Pancreas (tissue), 10 donors: Measurements from ENCODE around the gene HOXA2. TPM values are rescaled to one million over a fixed set of nuclear protein-coding genes. Genes with fewer than 3 reads are reported as not detected.

Source experiments
- ATAC-seq, 4 donors: fragments of 200-7000 bp; cut with Tn5 transposase; one replicate each; pipeline versions ENCODE4 v1.8.0 to v1.9.1; 2020; ENCODE audit warnings: mild to moderate bottlenecking in 4 of 4, moderate library complexity in 4 of 4
- DNase-seq, 6 donors: peaks; one replicate each; pipeline ENCODE4 v3.0.0-alpha.2; 2020
- FAIRE-seq: peaks from 2 replicates; lab custom pipeline; 2012; peaks lifted over from hg19 to GRCh38; lab: Jason Lieb, UNC
- H3K27ac ChIP-seq, 4 donors: fragments of 200-600 bp; sonication (generic); 1 replicate in 3 of 4; 2 replicates in 1 of 4; pipeline versions ENCODE4 v1.5.0 to v1.8.0; 2020
- H3K27me3 ChIP-seq, 4 donors: fragments of 200-600 bp; one replicate each; pipeline ENCODE4 v1.8.0; 2021
- H3K36me3 ChIP-seq, 3 donors: fragments of 200-600 bp; sonication (generic) in 1 of 3; one replicate each; pipeline versions ENCODE4 v1.5.0 to v1.8.0; 2020 to 2021
- H3K4me1 ChIP-seq, 3 donors: fragments of 200-600 bp; one replicate each; pipeline ENCODE4 v1.8.0; 2021
- H3K4me3 ChIP-seq, 4 donors: fragments of 200-600 bp; sonication (generic) in 2 of 4; one replicate each; pipeline versions ENCODE4 v1.5.0 to v1.8.0; 2020 to 2021
- H3K9me3 ChIP-seq, 4 donors: fragments of 200-600 bp; one replicate each; pipeline ENCODE4 v1.8.0; 2021
- WGBS, 2 donors: extraction: QIAGEN DNeasy Blood & Tissue Kit; methylation state at CpG; one replicate each; pipeline ENCODE4 v1.1.7; 2013; 5-methylcytosine and 5-hydroxymethylcytosine counted together
- intact Hi-C, 3 donors: fragments of 100-400 bp; cut with DNase I; formaldehyde crosslinking; loops; one replicate each; pipeline versions ENCODE4 v1.11.1 to v1.14.2; 2022
- polyA plus RNA-seq, 2 donors: library from polyadenylated mRNA; stranded (reverse); fragments of 200-250 nt; gene quantifications; one replicate each; pipeline ENCODE4 v1.2.3, GENCODE V29; 2013
- total RNA-seq, 6 donors: library from RNA; stranded (reverse); fragmentation: NEBNext Ultra II Directional in 4 of 6; extraction: Animal tissue kit (Norgen Biotek cat#: 25700) in 4 of 6; gene quantifications; one replicate each; pipeline versions ENCODE4 v1.2.1 to v1.2.4, GENCODE V29; 2021 to 2023
- TF ChIP-seq, protein P1 (sequence below), 4 donors: fragments of 200-600 bp; sonication (generic) in 3 of 4; IDR thresholded peaks; one replicate each; pipeline versions ENCODE4 v1.5.0 to v1.8.0; 2021; ENCODE audit warnings: antibody characterized with exemption in 4 of 4
- donor health status: healthy with polysubstance abuse.
- donor health status: DM: no; HTN: no; CAD: no; lungs with moderate emphysema.
- donor health status: DM: no; HTN: no; CAD: no.
- donor health status: control.
- donor health status: control.
- donor health status: Bipolar disorder and iron deficiency.
- donor health status: DM: yes; HTN: yes; CAD: no.
- donor health status: DM: no; HTN: no; CAD: no.
- donor health status: DM: no; HTN: no; CAD: no.
- donor health status: DM: yes; HTN: yes; CAD: no.

HOXA2 gene
- total and polyA plus RNA-seq, 8 donors, result 0.09 to 0.53 (median 0.27) TPM; not detected in 1

- Histone ChIP-seq H3K4me1 (peaks cover 0 to 4% (median 3%) of the 10 kb centered on the region in 3 donors), H3K36me3 (no peaks in the 10 kb centered on the region), H3K4me3 (no peak overlapping the region), H3K9me3 (no peaks in the 10 kb centered on the region), H3K27me3 (peaks cover 2 to 78% (median 23%) of the 10 kb centered on the region in 4 donors), H3K27ac (peak overlapping the region in 1 of 4 donors; percentile 8)
- intact Hi-C loops, result no loop called here
- 23 to 28% methylated on average over 15 of the region's 15 CpGs for WGBS, 2 donors
- TF ChIP-seq, protein P1, sequence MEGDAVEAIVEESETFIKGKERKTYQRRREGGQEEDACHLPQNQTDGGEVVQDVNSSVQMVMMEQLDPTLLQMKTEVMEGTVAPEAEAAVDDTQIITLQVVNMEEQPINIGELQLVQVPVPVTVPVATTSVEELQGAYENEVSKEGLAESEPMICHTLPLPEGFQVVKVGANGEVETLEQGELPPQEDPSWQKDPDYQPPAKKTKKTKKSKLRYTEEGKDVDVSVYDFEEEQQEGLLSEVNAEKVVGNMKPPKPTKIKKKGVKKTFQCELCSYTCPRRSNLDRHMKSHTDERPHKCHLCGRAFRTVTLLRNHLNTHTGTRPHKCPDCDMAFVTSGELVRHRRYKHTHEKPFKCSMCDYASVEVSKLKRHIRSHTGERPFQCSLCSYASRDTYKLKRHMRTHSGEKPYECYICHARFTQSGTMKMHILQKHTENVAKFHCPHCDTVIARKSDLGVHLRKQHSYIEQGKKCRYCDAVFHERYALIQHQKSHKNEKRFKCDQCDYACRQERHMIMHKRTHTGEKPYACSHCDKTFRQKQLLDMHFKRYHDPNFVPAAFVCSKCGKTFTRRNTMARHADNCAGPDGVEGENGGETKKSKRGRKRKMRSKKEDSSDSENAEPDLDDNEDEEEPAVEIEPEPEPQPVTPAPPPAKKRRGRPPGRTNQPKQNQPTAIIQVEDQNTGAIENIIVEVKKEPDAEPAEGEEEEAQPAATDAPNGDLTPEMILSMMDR (IDR thresholded peaks at IDR 0.05), result no peak
- ATAC-seq (no peak), FAIRE-seq (no peak), DNase-seq (no peak)
Measured at GRCh38 chr7:27140126-27140857, 37.8 kb upstream of the HOXA2 start.

- FAIRE-seq (no peak), ATAC-seq (no peak), DNase-seq (peak in 1 of 6 donors; percentile 56)
- H3K27me3 ChIP-seq, result peaks cover 0 to 78% (median 21%) of the 10 kb centered on the region in 4 donors
- H3K4me3 ChIP-seq, result no peak overlapping the region
- H3K27ac ChIP-seq, result peak overlapping the region in 2 of 4 donors; percentile 8 to 9
- TF ChIP-seq, protein P1 (IDR thresholded peaks at IDR 0.05), result no peak
- peaks cover 0 to 4% (median 3%) of the 10 kb centered on the region in 3 donors for H3K4me1 ChIP-seq
- no peaks in the 10 kb centered on the region for H3K9me3 ChIP-seq
- H3K36me3 ChIP-seq, result no peaks in the 10 kb centered on the region
- 12 to 15% methylated on average over 42 to 53 of the region's 53 CpGs for WGBS, 2 donors
- intact Hi-C loops, result no loop called here
Measured at GRCh38 chr7:27139334-27140125, 37.0 kb upstream of the HOXA2 start.

GRCh38 chr7:27138985-27139333, 36.5 kb upstream of the HOXA2 start:
- ATAC-seq (no peak), FAIRE-seq (no peak), DNase-seq (no peak)
- Histone ChIP-seq H3K9me3 (no peaks in the 10 kb centered on the region), H3K4me1 (peaks cover 0 to 4% (median 3%) of the 10 kb centered on the region in 3 donors), H3K27ac (peak overlapping the region in 2 of 4 donors; percentile 9 to 15), H3K4me3 (no peak overlapping the region), H3K27me3 (peaks cover 0 to 72% (median 19%) of the 10 kb centered on the region in 4 donors), H3K36me3 (no peaks in the 10 kb centered on the region)
- TF ChIP-seq, protein P1 (IDR thresholded peaks at IDR 0.05), result no peak
- intact Hi-C loops, result no loop called here
- 15 to 20% methylated on average over 11 of the region's 11 CpGs for WGBS, 2 donors

DNA sequence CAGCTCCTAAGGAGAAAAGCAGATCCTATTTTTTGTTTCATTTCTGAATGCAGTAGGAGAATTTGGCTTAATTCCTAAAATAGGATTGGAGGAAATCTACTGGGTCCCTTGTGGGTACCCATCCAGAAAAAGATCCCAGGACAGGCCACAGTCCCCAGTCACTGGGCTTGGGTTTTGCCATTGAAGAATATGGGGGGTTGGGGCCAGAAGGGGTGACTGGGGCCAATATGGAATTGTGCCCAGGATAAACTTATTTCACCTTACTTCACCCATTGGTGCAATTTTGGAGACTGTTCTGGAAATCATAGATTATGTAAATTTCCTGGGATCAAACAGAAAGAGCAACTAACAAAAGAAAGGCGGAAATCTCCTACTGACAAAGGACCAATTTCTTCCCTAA, 36.0 kb upstream of the HOXA2 start:
- intact Hi-C loops, result no loop called here
- Histone ChIP-seq H3K27ac (peak overlapping the region in 1 of 4 donors; percentile 15), H3K9me3 (no peaks in the 10 kb centered on the region), H3K36me3 (no peaks in the 10 kb centered on the region), H3K4me3 (no peak overlapping the region), H3K4me1 (peaks cover 0 to 4% (median 0%) of the 10 kb centered on the region in 3 donors), H3K27me3 (peaks cover 3 to 71% (median 18%) of the 10 kb centered on the region in 4 donors)
- WGBS, 2 donors, result 48 to 65% methylated on average over 1 of the region's 1 CpG
- no peak for DNase-seq
- no peak for FAIRE-seq
- ATAC-seq, result no peak
- TF ChIP-seq, protein P1 (IDR thresholded peaks at IDR 0.05), result no peak
